Right lobe of liver (tissue), 4 donors: ENCODE results near the gene ANO2.

Experiments
- CTCF ChIP-seq, 4 donors: fragments of 200-600 bp in 3 of 4; fragments of 450-650 bp in 1 of 4; IDR thresholded peaks; one replicate each; pipeline versions ENCODE4 v1.5.1 to v1.8.0; 2016 to 2022; ENCODE audit warnings: antibody characterized with exemption in 4 of 4, mild to moderate bottlenecking in 2 of 4
- POLR2A ChIP-seq: fragments of 450-650 bp; IDR thresholded peaks from one replicate; pipeline ENCODE4 v1.6.1; 2017; ENCODE audit warnings: antibody characterized with exemption, mild to moderate bottlenecking
- donor health status: DM: no; HTN: no; CAD: no.
- donor health status: DM: no; HTN: no; CAD: no.
- donor health status: DM: no; HTN: yes; CAD: no.

- TF ChIP-seq CTCF (IDR thresholded peaks at IDR 0.05) (no peak), POLR2A (no peak)
These were observed 266.9 kb downstream of the ANO2 start for GRCh38 chr12:5678176-5678575.
